DMS79 treated with DMSO at 0.1 percent for 48 hours (cell line): ENCODE results near the gene KCTD15.
"Not testable (repeated sequence)": the region's sequence is repeated elsewhere in the genome, so short reads cannot be mapped to it uniquely, and the experiment has no call there.

Experiments used
- DNase-seq: peaks from one replicate; lab custom pipeline; 2025; lab: John Stamatoyannopoulos, UW

The KCTD15 gene

GRCh38 chr19:33814181-33815165, 17.8 kb downstream of the KCTD15 start:
- DNase-seq = no peak

- DNase-seq = no peak
These were observed 19.0 kb downstream of the KCTD15 start for GRCh38 chr19:33815380-33816340.

DNA sequence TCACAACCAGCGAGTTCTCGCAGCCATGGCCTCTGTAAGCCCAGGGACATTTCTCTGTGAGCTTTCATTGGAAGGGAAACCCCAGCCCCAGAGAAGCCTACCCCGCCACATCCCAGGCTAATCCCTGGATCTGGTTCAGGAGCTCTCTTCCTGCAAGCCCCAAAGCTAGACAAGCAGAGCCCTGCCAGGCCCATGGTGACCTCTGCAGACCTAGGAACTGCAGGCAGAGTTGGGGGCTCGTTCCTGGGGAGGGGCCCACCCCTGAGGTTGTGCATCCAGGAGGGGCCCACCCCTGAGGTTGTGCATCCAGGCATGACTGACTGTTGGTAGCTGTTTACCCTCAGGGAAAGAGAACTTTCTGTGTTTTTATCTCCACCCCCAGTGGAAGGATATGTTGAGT, 21.7 kb downstream of the KCTD15 start:
- no peak for DNase-seq

- DNase-seq = not testable (repeated sequence)
These were observed 22.4 kb downstream of the KCTD15 start for GRCh38 chr19:33819078-33819477.

DNA sequence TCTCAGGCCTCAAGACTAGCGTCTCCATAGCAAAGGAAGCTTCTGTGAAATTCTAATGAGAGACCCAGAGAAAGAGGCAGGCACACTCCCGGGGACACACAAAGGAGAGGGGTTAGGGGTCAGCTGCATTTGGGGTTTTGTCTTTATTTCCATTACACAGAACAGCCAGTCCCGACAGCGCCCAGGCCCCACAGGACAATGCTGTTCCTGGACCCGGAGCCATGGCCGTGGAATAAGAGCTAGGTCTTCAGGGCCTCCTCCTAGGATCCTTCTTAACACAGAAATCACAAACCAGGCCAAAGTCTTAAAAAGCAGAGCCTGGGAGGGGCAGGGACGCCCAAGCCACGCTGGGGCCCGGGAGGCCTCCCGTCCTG, 22.8 kb downstream of the KCTD15 start:
- DNase-seq = no peak

- peak; percentile 47 for DNase-seq
These were observed 23.5 kb downstream of the KCTD15 start for GRCh38 chr19:33819880-33820781.

- no peak for DNase-seq
These were observed 25.2 kb downstream of the KCTD15 start for GRCh38 chr19:33821871-33822270.

- no peak for DNase-seq
These were observed 26.7 kb downstream of the KCTD15 start for GRCh38 chr19:33823341-33823740.

- DNase-seq = no peak
These were observed 28.9 kb downstream of the KCTD15 start for GRCh38 chr19:33825556-33825955.

GRCh38 chr19:33826521-33826920, 29.9 kb downstream of the KCTD15 start:
- no peak for DNase-seq

GRCh38 chr19:33828266-33829075, 31.8 kb downstream of the KCTD15 start:
- DNase-seq = no peak

- DNase-seq = no peak
These were observed 33.6 kb downstream of the KCTD15 start for GRCh38 chr19:33830264-33830663.

DNA sequence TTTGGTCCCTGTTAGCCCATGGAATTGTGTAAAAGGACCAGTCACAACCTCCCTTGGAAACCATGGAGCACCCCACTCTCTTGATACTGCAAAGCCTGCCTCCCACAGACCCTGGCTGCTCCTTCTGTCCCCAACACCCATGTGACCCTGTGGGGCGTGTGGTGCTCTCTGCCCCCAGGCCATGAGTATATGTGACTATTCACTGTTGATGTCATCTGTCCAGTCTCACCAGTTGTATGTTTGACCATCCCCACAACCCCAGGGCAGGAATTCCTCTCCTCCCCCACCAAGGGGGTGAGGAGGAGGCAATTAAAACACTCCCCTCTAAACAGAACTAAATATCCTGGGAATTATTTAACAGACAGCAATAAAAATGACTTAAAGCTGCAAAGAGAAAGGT, 35.2 kb downstream of the KCTD15 start:
- DNase-seq = no peak

DNA sequence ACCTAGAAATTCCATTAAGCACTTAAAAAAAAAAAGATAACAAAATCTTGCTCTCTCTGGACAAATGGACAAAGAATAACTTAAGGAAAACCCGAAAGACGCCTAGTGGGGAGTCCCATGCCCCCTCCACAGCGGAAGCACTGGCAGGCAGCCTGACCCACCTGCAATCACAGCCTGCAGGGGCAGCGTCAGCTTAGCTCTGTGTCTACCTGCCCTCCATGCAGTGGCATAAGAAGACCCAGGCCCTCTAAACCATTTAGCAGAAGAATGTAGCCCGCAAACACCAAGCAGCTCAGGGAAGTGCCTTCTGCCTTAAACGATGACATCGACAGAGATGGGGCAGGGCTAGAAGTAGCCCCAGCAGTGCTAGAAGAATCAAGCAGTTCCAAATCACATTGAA, 36.0 kb downstream of the KCTD15 start:
- DNase-seq = no peak

GRCh38 chr19:33840382-33840781, 43.7 kb downstream of the KCTD15 start:
- no peak for DNase-seq

- DNase-seq = no peak
These were observed 44.1 kb downstream of the KCTD15 start for GRCh38 chr19:33840783-33841182.

DNA sequence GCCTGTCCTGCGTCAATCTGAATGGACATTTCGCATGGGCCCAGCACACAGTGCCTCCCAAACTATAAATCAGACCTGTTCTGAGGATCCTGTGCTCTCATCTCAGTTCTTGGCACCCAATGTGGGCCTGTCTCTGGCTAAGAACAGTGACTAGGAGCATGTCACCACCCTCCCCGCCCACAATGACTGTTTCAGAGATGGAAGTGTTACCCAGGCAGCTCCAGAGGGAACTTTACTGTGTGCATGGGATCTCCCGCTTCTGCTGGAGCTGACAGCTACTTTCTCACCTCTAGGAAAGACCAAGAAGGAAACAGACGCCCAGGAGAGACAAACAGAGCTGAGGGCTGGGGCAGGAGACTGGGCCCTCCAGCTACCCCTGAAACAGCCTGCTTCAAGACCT, 45.0 kb downstream of the KCTD15 start:
- DNase-seq = no peak

DNA sequence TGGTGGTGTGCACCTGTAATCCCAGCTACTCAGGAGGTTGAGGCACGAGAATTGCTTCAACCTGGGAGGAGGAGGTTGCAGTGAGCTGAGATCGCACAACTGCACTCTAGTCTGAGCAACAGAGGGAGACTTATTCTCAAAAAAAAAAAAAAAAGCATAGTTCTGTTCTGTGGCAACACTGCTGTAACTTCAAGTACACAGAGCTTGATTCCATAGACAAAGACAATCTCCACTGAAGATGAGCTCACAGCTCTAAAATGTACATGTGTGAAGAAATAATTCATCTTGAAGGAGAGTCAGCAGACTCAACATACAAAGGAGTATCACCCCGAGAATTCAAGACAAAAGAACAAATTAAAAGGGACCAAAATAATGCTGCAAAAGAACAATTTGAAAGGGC, 47.8 kb downstream of the KCTD15 start:
- DNase-seq = no peak

GRCh38 chr19:33845498-33845897, 48.8 kb downstream of the KCTD15 start:
- no peak for DNase-seq

DNA sequence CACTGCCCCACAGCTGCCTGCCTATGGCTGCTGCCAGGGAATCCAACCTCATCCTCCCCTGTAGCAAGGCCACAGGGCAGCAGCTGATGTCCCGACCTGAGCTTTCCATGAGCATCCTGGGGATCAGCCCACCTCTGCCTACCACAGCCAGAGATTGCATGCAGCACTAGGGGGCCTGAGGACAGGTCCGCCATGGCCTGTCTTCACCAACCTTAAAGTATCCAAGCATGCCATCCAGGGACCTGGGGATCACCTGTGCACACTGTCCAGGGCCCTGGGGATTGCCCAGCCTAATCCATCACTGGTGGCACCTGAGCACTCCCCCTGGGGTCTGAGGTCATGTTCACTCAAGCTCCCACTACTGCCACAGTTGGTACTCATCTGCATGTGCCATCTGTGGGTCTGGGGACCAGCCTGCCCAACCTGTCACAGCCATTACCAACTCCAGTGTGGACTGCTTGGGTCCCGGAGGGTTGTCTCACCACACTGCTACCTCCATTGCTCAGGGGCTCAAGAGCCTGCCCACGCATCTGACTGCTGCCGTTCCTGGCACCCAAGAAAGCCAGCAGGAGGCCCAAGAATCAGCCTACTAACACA, 53.0 kb downstream of the KCTD15 start:
- DNase-seq = no peak
